Fibroblast of lung (primary cell): Measurements from ENCODE around the gene EME1. TPM values are rescaled to one million over a fixed set of nuclear protein-coding genes. Genes with fewer than 3 reads are reported as not detected.

Experiments
- DNase-seq, 2 donors: peaks; one replicate each; pipeline versions ENCODE4 v3.0.0 to v3.0.0-alpha.2; 2010; ENCODE audit warnings: low read depth in 2 of 2
- H2AFZ ChIP-seq: 2 replicates; pipeline ENCODE4 v1.5.1; 2012; ENCODE audit warnings: low read length, control low read depth, inconsistent platforms
- H3K27ac ChIP-seq: 2 replicates; pipeline ENCODE4 v1.5.1; 2011; ENCODE audit warnings: low read length, control low read depth; ENCODE audit not compliant: insufficient read depth
- H3K27me3 ChIP-seq: 2 replicates; pipeline ENCODE4 v1.5.1; 2011; ENCODE audit warnings: mild to moderate bottlenecking, low read length; ENCODE audit not compliant: control insufficient read depth, insufficient read depth
- H3K36me3 ChIP-seq: 2 replicates; pipeline ENCODE4 v1.5.1; 2011; ENCODE audit warnings: low read length; ENCODE audit not compliant: control insufficient read depth, insufficient read depth
- H3K4me1 ChIP-seq: 2 replicates; pipeline ENCODE4 v1.5.1; 2011; ENCODE audit warnings: low read length; ENCODE audit not compliant: control insufficient read depth, insufficient read depth; ENCODE audit errors: extremely low read depth
- H3K4me2 ChIP-seq: 2 replicates; pipeline ENCODE4 v1.5.1; 2011; ENCODE audit warnings: low read length, control low read depth; ENCODE audit not compliant: insufficient read depth; ENCODE audit errors: extremely low read depth
- H3K4me3 ChIP-seq, 4 experiments: fragments of 200-600 bp in 1 of 4; sonication (generic) in 1 of 4; replicated peaks in 1 of 4; 2 replicates each; pipeline ENCODE4 v1.5.1; 2011 to 2016; ENCODE audit warnings: low read length in 4 of 4, low read depth in 3 of 4, mild to moderate bottlenecking in 3 of 4, control low read depth in 2 of 4, inconsistent platforms in 1 of 4, mixed read lengths in 1 of 4; ENCODE audit not compliant: insufficient read depth in 1 of 4; ENCODE audit errors: control extremely low read depth in 1 of 4
- H3K79me2 ChIP-seq: 2 replicates; pipeline ENCODE4 v1.5.1; 2012; ENCODE audit warnings: mild to moderate bottlenecking, low read length, inconsistent platforms; ENCODE audit not compliant: control insufficient read depth, insufficient read depth
- H3K9ac ChIP-seq: 2 replicates; pipeline ENCODE4 v1.5.1; 2011; ENCODE audit warnings: mild to moderate bottlenecking, low read length, control low read depth; ENCODE audit not compliant: insufficient read depth
- H3K9me3 ChIP-seq: 2 replicates; pipeline ENCODE4 v1.5.1; 2012; ENCODE audit warnings: low read depth, low read length; ENCODE audit not compliant: control insufficient read depth, insufficient read depth
- H4K20me1 ChIP-seq: 2 replicates; pipeline ENCODE4 v1.5.1; 2011; ENCODE audit warnings: low read length; ENCODE audit not compliant: control insufficient read depth, insufficient read depth; ENCODE audit errors: extremely low read depth
- CTCF ChIP-seq, 2 donors: IDR thresholded peaks in 1 of 2; conservative IDR thresholded peaks in 1 of 2; 1 replicate in 1 of 2; 2 replicates in 1 of 2; pipeline ENCODE4 v1.5.1; 2011 to 2012; ENCODE audit warnings: low read length in 2 of 2, control low read depth in 1 of 2, inconsistent platforms in 1 of 2, low read depth in 1 of 2, mild to moderate bottlenecking in 1 of 2
- EZH2 ChIP-seq: IDR thresholded peaks from 2 replicates; pipeline ENCODE4 v1.5.1; 2012; ENCODE audit warnings: low read length, control low read depth, mild to moderate bottlenecking; ENCODE audit errors: missing control alignments
- polyA plus RNA-seq, 2 donors: library from polyadenylated mRNA; depleted of rRNA in 1 of 2; stranded (reverse) in 1 of 2; unstranded in 1 of 2; fragments of >200 nt; gene quantifications; 2 replicates each; pipeline ENCODE4 v1.2.1, GENCODE V29; 2011 to 2012; ENCODE audit warnings: missing spikeins in 1 of 2
- total RNA-seq: library from RNA; depleted of rRNA; stranded (reverse); fragments of >200 nt; gene quantifications from 2 replicates; pipeline ENCODE4 v1.2.1, GENCODE V29; 2014

EME1 gene
- total and polyA plus RNA-seq, 2 donors (not counting 1 experiment from before 2014, with no cell fraction given): 2.3 to 2.7 TPM

GRCh38 chr17:50373705-50374104 is 676 bp downstream of the EME1 start:
- Histone ChIP-seq H3K27ac (peak overlapping the region; percentile 96), H2AFZ (no peak overlapping the region), H3K36me3 (peaks cover 4% of the 10 kb centered on the region)

GRCh38 chr17:50375858-50376538 is 3.0 kb downstream of the EME1 start:
- Histone ChIP-seq H3K27ac (no peak overlapping the region), H3K9ac (no peak overlapping the region), H3K4me2 (no peak overlapping the region), H3K4me1 (peaks cover 3% of the 10 kb centered on the region), H4K20me1 (no peaks in the 10 kb centered on the region), H3K79me2 (peaks cover 15% of the 10 kb centered on the region), H2AFZ (no peak overlapping the region), H3K4me3 (no peak overlapping the region), H3K36me3 (peaks cover 8% of the 10 kb centered on the region), H3K9me3 (no peaks in the 10 kb centered on the region), H3K27me3 (no peaks in the 10 kb centered on the region)
- TF ChIP-seq EZH2 (no peak), CTCF (conservative IDR thresholded peaks at IDR 0.05 in 1 of 2, IDR thresholded peaks at IDR 0.05 in 1 of 2; ENCODE audit: low read depth in 1 of 2, low read length in 2 of 2) (no peak)
- DNase-seq: no peak

More at GRCh38 chr17:50373705-50374104, 676 bp downstream of the EME1 start:
- Histone ChIP-seq H3K79me2 (peaks cover 15% of the 10 kb centered on the region), H3K4me3 (peak overlapping the region; percentile 72 to 99 (median 78)), H3K9me3 (no peaks in the 10 kb centered on the region), H3K4me1 (peaks cover 3% of the 10 kb centered on the region), H3K4me2 (peak overlapping the region; percentile 92), H3K9ac (no peak overlapping the region), H4K20me1 (no peaks in the 10 kb centered on the region), H3K27me3 (no peaks in the 10 kb centered on the region)
- TF ChIP-seq CTCF (conservative IDR thresholded peaks at IDR 0.05 in 1 of 2, IDR thresholded peaks at IDR 0.05 in 1 of 2; ENCODE audit: low read depth in 1 of 2, low read length in 2 of 2) (no peak), EZH2 (no peak)
- DNase-seq: no peak

- no peaks in the 10 kb centered on the region for H3K79me2 ChIP-seq
- no peaks in the 10 kb centered on the region for H3K9me3 ChIP-seq
- H4K20me1 ChIP-seq: no peaks in the 10 kb centered on the region
- H3K4me3 ChIP-seq: no peak overlapping the region
- no peak for DNase-seq
- no peaks in the 10 kb centered on the region for H3K27me3 ChIP-seq
- no peaks in the 10 kb centered on the region for H3K4me1 ChIP-seq
- H3K36me3 ChIP-seq: peaks cover 21% of the 10 kb centered on the region
- TF ChIP-seq CTCF (conservative IDR thresholded peaks at IDR 0.05 in 1 of 2, IDR thresholded peaks at IDR 0.05 in 1 of 2; ENCODE audit: low read depth in 1 of 2, low read length in 2 of 2): no peak
- no peak for TF ChIP-seq EZH2
- H3K27ac ChIP-seq: no peak overlapping the region
- H3K4me2 ChIP-seq: no peak overlapping the region
- no peak overlapping the region for H3K9ac ChIP-seq
- H2AFZ ChIP-seq: no peak overlapping the region
Observed at GRCh38 chr17:50379351-50380132, 6.5 kb downstream of the EME1 start.
